GM10847 (cell line): ENCODE measurements around the gene CNN1.

Experiments
- POLR2A ChIP-seq: IDR thresholded peaks from 2 replicates; pipeline ENCODE4 v1.6.1; 2011; ENCODE audit not compliant: insufficient read length; ENCODE audit errors: extremely low read depth

CNN1 gene

DNA sequence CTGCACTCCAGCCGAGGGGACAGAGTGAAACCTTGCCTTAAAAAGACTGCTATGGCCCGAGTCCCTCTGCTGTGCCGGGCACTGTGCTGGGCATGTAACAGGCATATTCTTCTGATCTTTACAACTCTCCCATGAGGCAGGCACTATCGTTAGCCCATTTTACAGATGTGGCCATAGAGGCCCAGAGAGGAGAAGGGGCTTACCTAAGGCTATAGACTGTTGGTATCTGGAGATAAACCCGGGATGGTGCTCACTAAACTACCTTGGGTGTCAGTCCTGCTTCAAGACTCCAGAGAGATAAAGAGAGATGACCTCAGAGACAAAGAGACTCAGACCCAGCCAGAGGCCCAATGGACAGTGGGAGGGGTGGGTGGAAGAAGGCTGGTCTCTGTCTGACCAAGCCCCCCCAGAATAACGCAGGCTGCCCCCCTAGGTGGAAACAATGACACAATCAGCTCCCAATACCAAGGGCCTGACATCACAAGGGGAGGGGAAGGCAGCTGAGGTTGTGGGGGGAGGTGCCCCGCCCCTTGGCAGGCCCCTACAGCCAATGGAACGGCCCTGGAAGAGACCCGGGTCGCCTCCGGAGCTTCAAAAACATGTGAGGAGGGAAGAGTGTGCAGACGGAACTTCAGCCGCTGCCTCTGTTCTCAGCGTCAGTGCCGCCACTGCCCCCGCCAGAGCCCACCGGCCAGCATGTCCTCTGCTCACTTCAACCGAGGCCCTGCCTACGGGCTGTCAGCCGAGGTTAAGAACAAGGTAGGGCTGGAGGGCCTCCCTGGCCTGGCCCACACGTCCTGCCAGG lies at the start of gene CNN1:
TSS of gene CNN1 (plus strand) at position 620 of the 805 bp plus-strand sequence. CDS start at position 697, 77 bp downstream.
- no peak for TF ChIP-seq POLR2A

DNA sequence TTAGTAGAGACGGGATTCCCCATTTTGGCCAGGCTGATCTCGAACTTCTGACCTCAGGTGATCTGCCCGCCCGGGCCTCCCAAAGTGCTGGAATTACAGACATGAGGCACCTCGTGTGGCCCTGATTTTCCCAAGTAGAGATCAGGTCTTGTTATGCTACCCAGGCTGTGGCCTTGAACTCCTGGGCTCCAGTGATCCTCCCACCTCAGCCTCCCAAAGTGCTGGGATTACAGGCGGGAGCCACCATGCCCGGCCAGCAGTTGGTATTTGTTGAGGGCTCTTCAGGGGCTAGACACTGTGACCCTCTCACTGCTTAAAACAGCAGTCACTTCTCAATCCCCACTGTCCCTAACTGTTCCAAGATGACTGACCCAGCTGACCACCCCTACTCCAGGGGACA lies 49.3 kb upstream of the CNN1 start:
- TF ChIP-seq POLR2A, result no peak

DNA sequence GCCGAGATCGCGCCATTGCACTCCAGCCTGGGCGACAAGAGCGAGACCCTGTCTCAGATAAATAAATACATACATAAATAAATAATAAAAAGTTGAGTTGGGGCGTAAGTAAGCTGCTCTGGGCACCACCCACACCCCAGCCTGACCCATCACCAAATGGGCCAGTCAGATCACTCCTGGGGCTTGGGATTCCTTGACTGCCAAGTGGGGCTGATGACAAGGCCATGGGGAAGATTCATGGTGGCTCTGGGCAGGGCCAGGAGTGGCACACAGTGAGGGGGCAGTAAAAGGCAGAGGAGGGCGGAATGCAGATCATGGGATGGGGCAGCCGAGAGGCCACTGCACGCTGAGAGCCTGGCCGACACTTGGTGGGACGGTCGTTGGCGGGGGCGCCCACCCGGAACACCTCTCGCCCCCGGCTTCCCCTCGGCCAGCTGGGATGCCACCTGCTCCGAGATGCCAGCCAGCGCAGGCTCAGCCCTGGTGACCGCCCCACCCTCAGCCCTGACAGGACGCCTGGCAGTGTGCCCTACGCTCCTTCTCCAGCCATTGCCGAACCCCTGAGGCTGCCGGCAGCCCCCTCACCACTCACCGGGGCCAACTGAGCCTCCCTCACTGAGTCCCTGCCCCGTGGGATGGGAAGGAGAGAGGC lies 43.9 kb upstream of the CNN1 start:
- no peak for TF ChIP-seq POLR2A

DNA sequence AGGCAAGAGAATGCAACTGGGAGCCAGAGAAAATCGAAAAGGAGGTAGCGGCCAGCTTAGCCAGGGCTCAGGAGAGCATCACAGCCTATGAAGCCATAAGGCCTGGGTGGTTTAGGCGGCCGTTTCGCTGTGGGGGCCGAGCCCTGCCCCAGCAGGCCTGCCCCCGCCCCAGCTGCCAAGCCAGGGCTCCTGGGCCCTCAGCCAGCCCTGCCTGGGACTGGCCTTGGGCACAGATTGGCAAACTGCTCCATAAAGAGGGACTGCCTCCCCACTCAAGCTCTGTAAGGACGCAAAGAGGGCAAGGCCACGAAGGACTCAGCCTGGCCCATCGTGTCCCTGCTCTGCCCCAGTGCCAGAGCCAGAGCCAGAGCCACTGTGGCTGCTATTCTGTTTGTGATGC lies 43.2 kb upstream of the CNN1 start:
- no peak for TF ChIP-seq POLR2A

DNA sequence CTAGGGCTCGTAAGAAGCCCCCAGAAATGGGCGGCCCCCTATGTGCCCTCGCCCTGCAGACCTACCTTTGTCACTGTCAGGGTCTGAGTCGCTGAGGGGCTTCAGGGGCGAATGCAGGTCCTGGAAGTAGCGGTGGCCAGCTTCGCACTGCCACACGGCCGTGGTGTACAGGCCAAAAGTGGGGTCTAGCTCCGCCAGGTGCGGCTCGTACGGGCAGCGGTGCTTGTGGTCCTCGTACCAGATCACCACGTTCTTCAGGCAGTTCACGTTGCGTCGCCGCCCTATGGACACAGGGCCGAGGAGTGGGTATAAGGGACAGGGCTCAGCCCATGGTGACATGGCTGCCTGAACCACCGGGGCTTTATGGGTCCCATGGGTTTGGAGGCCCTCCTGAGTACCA lies 42.8 kb upstream of the CNN1 start:
- TF ChIP-seq POLR2A, result no peak

DNA sequence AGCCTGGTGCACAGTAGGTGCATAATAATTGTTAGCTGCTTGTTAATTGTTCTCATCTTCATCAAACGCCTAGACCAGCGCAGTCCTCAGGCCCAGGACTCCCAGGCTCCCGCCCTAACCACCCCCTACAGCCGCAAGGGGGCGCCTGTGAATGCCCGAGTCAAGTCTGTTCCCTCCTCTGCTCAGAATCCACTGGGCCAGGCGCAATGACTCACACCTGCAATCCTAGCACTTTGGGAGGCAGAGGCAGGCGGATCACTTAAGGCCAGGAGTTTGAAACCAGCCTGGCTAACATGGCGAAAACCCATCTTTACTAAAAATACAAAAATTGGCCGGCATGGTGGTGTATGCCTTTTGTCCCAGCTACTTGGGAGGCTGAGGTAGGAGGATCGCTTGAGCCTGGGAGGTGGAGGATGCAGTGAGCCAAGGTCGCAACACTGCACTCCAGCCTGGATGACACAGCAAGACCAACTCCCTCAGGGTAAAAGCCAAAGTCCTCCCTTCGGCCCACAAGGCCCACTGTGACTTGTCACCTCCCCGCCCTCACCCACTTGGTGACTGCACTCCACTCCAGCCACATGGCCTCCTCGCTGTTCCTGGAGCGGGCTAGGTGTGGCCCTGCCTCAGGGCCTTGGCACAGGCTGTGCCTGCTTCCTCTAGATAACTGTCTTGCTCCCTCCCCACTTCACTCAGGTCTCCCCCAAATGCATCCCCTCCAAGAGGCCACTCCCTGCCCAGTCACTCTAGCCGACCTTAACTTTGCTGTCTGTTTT lies 42.1 kb upstream of the CNN1 start:
- TF ChIP-seq POLR2A, result no peak

DNA sequence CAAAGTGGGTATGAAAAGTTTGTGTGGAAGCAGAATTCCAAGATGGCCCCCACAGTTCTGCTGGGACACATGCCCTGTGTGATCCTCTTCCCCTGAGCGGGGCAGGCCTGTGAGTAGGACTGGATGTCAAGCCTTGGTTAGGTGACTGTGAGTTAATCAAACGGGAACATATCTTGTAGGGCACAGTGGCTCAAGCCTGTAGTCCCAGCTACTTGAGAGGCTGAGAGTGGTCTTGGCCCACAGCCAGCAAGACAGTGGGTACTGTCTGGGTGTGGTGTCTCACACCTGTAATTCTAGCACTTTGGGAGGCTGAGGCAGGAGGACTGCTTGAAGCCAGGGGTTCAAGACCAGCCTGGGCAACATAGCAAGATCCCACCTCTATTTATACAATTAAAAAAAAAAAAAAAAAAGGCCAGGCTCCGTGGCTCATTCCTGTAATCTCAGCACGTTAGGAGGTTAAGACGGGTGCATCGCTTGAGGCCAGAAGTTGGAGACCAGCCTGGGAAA lies 39.4 kb upstream of the CNN1 start:
- no peak for TF ChIP-seq POLR2A

DNA sequence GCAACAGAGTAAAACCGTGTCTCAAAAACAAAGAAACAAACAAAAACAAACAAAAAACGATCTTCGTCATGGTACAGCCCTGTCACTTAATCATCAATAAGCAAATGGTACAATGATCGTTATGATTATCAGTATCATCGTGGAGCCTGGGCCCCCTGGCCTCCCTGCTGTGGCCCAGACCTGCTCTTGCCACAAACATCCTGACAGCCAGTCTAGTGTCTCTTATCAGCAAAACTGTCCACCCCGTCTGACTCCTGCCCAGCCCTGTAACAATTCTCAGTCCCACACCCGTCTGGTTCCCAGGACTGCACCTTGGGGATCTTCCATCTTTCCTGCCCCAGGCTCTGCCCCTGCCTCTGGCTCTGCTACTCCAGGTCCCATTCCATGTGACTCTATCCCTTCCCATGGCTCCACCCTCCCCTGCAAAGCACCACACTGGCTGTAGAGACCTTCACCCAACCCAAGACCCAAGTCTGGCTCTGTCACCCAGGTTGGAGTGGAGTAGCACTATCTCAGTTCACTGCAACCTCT lies 38.7 kb upstream of the CNN1 start:
- TF ChIP-seq POLR2A, result no peak

DNA sequence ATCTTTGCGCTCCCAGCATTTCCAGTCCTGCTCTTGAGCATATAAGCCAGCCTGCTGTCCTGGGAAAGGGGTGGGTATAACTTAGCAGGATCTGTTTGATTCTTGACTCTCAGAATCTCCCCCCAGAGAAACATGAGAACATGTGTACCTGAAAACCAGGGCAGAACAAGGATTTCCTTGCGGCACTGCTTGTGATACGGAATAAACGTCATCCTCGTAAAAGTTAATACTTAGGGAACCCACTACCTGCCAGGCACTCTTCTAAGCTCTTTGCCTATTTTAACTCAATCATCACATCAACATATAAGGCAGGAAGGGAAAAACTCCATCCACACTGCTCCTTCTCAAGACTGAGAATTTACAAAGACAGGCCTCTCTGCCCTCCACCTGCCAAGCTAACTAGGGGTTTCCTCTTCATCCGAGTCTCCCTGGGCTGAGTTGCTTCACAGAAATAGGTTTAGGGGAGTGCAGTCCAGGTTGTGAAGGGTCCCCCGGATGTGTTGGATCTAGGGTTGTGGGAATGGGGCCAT lies 34.1 kb upstream of the CNN1 start:
- no peak for TF ChIP-seq POLR2A

DNA sequence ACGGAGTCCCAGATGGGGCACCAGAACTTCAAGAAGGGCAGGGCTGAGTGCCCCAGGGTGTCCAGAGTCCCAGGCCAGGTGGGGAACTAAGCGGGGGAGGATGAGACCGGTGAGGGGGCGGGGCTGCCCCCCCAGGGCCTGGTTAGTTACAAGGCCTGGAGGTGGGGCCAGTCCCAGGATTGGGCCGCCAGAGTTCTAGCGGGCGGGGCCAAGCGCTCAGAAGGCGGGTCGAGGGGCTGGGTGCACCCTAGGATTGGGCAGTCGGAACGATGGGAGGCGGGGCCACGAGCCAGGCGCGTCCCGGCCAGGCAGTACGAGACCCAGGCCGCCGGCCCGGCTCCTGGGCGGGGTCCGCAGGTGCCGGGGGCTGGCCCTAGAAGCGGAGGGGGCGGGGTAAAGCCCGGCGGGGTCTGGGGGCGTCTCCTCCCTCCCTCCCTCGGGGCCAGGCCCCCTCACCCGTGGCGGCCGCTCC lies 33.6 kb upstream of the CNN1 start:
- TF ChIP-seq POLR2A, result no peak

DNA sequence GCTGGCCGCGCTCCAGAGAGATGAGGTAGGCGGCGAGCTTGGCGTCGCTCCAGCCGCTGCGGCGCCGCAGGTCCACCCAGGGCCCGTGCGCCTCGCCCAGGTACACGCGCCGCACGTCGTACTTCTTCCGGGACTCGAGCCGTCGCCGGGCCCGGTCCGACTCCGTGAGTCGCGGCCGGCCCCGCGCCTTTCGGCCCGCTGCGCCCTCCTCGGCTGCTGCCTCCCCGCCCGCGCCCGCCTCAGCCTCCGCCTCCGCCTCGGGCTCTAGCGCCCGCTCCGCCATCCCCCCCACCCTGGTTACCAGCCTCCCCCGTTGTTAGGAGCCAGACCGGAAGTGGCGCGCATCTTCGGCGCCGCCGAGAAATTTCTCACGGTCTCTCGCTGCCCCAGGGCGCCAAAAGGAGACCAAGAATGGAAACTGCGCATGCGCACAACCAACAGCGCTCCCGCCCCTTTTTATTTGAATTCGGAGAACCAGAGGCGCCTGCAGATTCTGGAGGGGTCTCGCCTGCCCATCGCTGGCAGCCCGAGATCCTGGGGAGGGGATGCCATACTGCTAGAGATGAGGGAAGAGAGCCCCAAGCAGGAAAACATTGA lies 33.0 kb upstream of the CNN1 start, which contains the start of gene ZNF653:
TSS of gene ZNF653 (minus strand) at position 336 of the 597 bp plus-strand sequence. CDS start at position 283, 53 bp downstream.
- TF ChIP-seq POLR2A, result no peak

DNA sequence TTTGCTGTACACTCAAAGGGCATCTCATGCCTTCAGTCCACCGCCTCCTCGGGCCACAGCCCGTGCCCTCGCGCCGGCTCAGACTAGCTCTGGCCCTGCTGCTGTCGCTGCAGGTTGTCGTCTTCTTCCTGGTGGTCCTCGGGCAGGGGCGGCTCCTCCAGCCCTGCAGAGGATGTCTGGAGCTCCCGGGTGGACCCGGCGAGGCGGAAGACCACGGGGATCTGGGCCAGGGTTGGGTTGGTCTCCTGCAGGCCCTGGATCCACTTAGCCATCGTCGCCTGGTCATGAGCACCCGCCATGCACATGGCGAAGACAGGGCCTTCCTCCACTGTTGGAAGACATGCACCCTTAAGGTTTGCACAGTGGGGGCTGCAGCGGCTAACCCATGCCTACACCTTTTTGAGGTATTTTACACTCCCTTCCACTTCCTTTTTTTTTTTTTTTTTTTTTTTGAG lies 32.5 kb upstream of the CNN1 start:
- TF ChIP-seq POLR2A, result no peak

DNA sequence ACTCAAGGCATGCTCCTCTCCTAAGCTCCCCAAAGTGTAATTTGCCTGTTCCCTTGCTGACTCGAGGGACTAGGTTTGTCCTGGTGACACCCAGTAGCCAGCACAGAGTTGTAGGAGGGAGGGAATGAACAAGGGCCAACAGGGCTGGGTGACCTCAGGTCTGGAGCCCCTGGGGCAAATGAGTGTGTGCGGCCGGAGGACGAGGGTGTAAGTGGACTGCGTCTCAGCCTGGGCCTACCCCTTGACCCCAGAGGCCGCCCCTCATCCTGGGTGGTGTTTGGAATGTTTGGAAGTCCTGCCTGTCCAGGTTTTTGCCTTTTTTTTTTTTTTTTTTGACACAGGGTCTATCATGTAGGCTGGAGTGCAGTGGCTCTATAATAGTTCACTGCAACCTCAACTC lies 31.7 kb upstream of the CNN1 start:
- TF ChIP-seq POLR2A, result no peak

DNA sequence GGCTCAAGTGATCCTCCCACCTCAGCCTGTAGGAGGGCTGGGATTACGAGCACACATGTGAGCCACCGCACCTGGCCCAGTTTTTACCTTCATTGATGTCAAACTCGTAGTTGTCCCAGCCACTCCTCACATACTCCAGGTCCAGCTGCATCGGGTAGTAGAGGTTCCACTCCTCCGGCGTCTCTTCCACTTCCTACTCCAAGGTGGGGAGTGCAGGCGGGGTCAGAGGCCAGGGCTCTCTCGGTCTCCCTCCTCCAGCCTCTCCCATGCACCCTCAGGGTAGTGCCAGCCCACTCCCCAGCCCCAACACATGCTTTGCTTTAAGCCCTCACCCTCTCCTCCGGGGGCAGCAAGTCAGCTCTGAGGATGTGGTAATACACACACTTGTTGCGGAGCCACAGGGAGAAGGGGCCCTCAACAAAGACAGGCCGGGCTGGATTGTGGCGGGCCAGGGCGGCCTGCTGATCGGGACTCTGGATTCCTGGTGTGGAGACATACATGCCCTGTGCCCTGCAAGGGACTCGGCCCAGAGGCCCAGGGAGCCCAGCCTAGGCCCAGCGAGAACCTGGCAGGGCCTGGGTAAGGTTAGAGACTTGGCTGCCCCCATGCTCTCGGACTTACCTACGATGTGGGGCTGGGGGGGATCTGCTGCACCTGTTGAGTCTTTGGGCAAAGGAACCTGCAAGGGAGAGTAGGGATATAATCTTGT lies 31.1 kb upstream of the CNN1 start:
- TF ChIP-seq POLR2A, result no peak
